ENCODE measurements around the gene KRTAP24-1. TPM values are rescaled to one million over a fixed set of nuclear protein-coding genes. Genes with fewer than 3 reads are reported as not detected.

KRTAP24-1 gene
- not detected in 2 replicates for total RNA-seq

GRCh38 chr21:30282850-30283249 lies at the start of gene KRTAP24-1:
Gene KRTAP24-1 (minus strand): TSS chr21:30282950. CDS start chr21:30282932, 18 bp downstream.

GRCh38 chr21:30320215-30320614 lies 37.5 kb upstream of the KRTAP24-1 start, which contains the start of gene KRTAP26-1:
Gene KRTAP26-1 (minus strand): TSS chr21:30320315. CDS start chr21:30320035, 280 bp downstream.

GRCh38 chr21:30289215-30289614 lies 6.5 kb upstream of the KRTAP24-1 start, which contains the start of gene KRTAP25-1:
Gene KRTAP25-1 (minus strand): TSS chr21:30289514. CDS start chr21:30289490, 24 bp downstream.

Other genes with a start within 250 kb of the KRTAP24-1 start
- not detected in 2 replicates for gene CLDN17, start 116.1 kb downstream of the KRTAP24-1 start, total RNA-seq
- not detected in 2 replicates for gene CLDN8, start 66.9 kb downstream of the KRTAP24-1 start, total RNA-seq
- not detected in 2 replicates for gene KRTAP25-1, start 6.6 kb upstream of the KRTAP24-1 start, total RNA-seq
- not detected in 2 replicates for gene KRTAP26-1, start 37.4 kb upstream of the KRTAP24-1 start, total RNA-seq
- not detected in 2 replicates for gene KRTAP27-1, start 54.7 kb upstream of the KRTAP24-1 start, total RNA-seq
- not detected in 2 replicates for gene KRTAP23-1, start 65.7 kb upstream of the KRTAP24-1 start, total RNA-seq
- not detected in 2 replicates for gene KRTAP13-2, start 89.3 kb upstream of the KRTAP24-1 start, total RNA-seq
- gene KRTAP13-1, start 113.1 kb upstream of the KRTAP24-1 start, total RNA-seq = not detected in 2 replicates
- not detected in 2 replicates for gene KRTAP13-3, start 143.0 kb upstream of the KRTAP24-1 start, total RNA-seq
- gene KRTAP13-4, start 147.3 kb upstream of the KRTAP24-1 start, total RNA-seq = not detected in 2 replicates
- gene KRTAP15-1, start 157.3 kb upstream of the KRTAP24-1 start, total RNA-seq = not detected in 2 replicates
- not detected in 2 replicates for gene KRTAP19-1, start 197.4 kb upstream of the KRTAP24-1 start, total RNA-seq
- gene KRTAP19-2, start 204.5 kb upstream of the KRTAP24-1 start, total RNA-seq = not detected in 2 replicates
- gene KRTAP19-3, start 209.1 kb upstream of the KRTAP24-1 start, total RNA-seq = not detected in 2 replicates
- gene KRTAP19-4, start 214.2 kb upstream of the KRTAP24-1 start, total RNA-seq = not detected in 2 replicates
- not detected in 2 replicates for gene KRTAP19-5, start 219.2 kb upstream of the KRTAP24-1 start, total RNA-seq

Measured in mammary microvascular endothelial cell (primary cell).